NCI-H345 (cell line): ENCODE data around the gene GADD45GIP1.
"Not testable (repeated sequence)": the region's sequence is repeated elsewhere in the genome, so short reads cannot be mapped to it uniquely, and the experiment has no call there.

Source experiments
- DNase-seq: peaks from one replicate; lab custom pipeline; 2025; lab: John Stamatoyannopoulos, UW

Gene GADD45GIP1

GRCh38 chr19:12987781-12988180, 30.8 kb upstream of the GADD45GIP1 start:
- no peak for DNase-seq

- DNase-seq: no peak
Measured at GRCh38 chr19:12987190-12987589, 30.2 kb upstream of the GADD45GIP1 start.

- no peak for DNase-seq
Measured at GRCh38 chr19:12986726-12987125, 29.7 kb upstream of the GADD45GIP1 start.

- no peak for DNase-seq
Measured at GRCh38 chr19:12985049-12985776, 28.2 kb upstream of the GADD45GIP1 start.

- no peak for DNase-seq
Measured at GRCh38 chr19:12984683-12985048, 27.6 kb upstream of the GADD45GIP1 start.

- no peak for DNase-seq
Measured at GRCh38 chr19:12984143-12984627, 27.2 kb upstream of the GADD45GIP1 start.

GRCh38 chr19:12983542-12984142, 26.6 kb upstream of the GADD45GIP1 start:
- peak; percentile 39 for DNase-seq

- DNase-seq: no peak
Measured at GRCh38 chr19:12983091-12983490, 26.1 kb upstream of the GADD45GIP1 start.

GRCh38 chr19:12982648-12983047, 25.6 kb upstream of the GADD45GIP1 start:
- no peak for DNase-seq

GRCh38 chr19:12979974-12980373, 23.0 kb upstream of the GADD45GIP1 start:
- no peak for DNase-seq

- DNase-seq: not testable (repeated sequence)
Measured at GRCh38 chr19:12976109-12976508, 19.1 kb upstream of the GADD45GIP1 start.

GRCh38 chr19:12975221-12975741, 18.3 kb upstream of the GADD45GIP1 start:
- DNase-seq: no peak

- DNase-seq: no peak
Measured at GRCh38 chr19:12974301-12975220, 17.5 kb upstream of the GADD45GIP1 start.

- DNase-seq: no peak
Measured at GRCh38 chr19:12973236-12973635, 16.2 kb upstream of the GADD45GIP1 start.

- no peak for DNase-seq
Measured at GRCh38 chr19:12970070-12970820, 13.2 kb upstream of the GADD45GIP1 start.

GRCh38 chr19:12969292-12969988, 12.4 kb upstream of the GADD45GIP1 start, which contains the start of gene DAND5:
Gene DAND5 (plus strand): TSS chr19:12969576. CDS start chr19:12969661, 85 bp downstream.
- DNase-seq: no peak

- no peak for DNase-seq
Measured at GRCh38 chr19:12967907-12968306, 10.9 kb upstream of the GADD45GIP1 start.

- DNase-seq: no peak
Measured at GRCh38 chr19:12965812-12966135, 8.8 kb upstream of the GADD45GIP1 start.

- DNase-seq: peak; percentile 44
Measured at GRCh38 chr19:12965017-12965811, 8.2 kb upstream of the GADD45GIP1 start.

- no peak for DNase-seq
Measured at GRCh38 chr19:12959481-12959880, 2.5 kb upstream of the GADD45GIP1 start.
